ENCODE measurements around the gene PTK7.
"Not testable (repeated sequence)": the region's sequence is repeated elsewhere in the genome, so short reads cannot be mapped to it uniquely, and the experiment has no call there.

Gene PTK7

DNA sequence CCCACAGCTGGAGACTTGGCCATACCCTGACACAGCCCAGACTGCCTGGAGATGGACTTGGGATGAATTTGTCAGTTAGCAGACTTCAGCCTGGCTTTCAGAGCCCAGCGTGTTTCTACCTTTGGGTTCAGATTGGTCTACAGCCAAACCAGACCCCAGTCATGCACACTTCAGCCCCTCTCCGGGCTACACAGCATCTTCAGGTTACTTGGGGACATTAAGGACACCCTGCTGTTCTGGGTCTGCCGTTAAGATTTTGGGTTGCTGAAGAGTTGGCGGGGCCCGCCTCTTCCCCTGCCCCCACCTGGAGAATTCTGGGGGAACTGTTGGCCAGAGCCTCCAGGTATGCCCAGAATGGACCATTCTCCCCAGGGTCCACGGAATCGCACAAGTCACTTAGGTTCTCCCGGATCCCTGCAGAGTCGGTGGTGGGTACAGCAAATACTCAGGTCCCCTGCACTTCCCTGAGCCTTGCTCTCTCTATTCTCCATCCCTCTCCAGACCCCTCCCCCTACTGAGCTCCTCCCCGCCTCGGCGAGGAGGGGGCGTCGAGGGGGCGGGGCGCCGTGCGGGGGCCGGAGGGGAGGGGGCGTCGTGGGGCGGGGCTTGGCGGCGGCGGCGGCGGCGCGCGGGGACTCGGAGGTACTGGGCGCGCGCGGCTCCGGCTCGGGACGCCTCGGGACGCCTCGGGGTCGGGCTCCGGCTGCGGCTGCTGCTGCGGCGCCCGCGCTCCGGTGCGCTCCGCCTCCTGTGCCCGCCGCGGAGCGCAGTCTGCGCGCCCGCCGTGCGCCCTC lies at the start of gene PTK7:
TSS of gene PTK7 (plus strand) at position 645 of the 794 bp plus-strand sequence. CDS start 175 bp downstream, outside the sequence.
- DNase-seq = peak; percentile 34 to 48

DNA sequence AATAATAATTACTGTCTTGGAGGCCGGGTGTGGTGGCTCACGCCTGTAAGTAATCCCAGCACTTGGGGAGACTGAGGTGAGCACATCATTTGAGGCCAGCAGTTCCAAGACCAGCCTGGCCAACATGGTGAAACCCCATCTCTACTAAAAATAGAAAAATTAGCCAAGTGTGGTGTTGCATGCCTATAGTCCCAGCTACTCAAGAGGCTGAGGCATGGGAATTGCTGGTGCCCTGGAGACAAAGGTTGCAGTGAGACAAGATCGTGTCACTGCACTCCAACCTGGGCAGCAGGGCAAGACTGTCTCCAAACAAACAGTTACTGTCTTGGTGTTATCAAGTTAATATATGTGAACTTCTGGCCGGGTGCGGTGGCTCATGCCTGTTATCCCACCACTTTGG lies 49.7 kb upstream of the PTK7 start:
- DNase-seq = no peak

DNA sequence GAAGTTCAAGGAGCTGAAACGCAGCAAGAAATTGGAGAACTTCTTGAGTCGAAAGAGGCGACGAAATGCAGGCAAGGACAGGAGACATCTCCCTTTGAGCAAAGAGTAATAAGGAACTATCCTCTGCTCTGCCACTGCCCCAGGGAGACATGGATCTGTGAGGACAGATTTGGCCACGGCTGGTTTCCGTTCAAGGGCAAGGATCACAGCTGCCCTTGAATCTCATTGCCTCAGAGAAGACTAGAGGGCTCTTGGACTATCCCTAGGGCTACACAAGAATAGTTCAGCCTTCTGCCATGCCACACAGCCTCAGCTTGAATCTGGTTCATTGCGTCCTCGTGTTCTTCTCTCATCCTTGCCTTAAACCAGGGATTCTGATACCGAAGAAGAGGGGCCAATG lies 47.0 kb upstream of the PTK7 start:
- DNase-seq = no peak

DNA sequence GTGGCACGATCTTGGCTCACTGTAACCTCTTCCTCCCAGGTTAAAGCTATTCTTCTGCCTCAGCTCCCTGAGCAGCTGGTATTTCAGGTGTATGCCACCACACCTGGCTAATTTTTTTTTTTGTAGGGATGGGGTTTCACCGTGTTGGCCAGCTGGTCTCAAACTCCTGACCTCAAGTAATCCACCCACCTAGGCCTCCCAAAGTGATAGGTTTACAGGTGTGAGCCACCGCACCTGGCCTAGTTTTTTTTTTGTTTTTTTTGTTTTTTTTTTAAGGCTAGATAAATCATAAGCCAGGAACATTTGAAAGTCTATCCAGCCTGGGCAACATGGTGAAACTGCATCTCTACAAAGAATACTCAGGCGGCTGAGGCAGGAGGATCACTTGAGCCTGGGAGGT lies 43.8 kb upstream of the PTK7 start:
- DNase-seq = no peak

DNA sequence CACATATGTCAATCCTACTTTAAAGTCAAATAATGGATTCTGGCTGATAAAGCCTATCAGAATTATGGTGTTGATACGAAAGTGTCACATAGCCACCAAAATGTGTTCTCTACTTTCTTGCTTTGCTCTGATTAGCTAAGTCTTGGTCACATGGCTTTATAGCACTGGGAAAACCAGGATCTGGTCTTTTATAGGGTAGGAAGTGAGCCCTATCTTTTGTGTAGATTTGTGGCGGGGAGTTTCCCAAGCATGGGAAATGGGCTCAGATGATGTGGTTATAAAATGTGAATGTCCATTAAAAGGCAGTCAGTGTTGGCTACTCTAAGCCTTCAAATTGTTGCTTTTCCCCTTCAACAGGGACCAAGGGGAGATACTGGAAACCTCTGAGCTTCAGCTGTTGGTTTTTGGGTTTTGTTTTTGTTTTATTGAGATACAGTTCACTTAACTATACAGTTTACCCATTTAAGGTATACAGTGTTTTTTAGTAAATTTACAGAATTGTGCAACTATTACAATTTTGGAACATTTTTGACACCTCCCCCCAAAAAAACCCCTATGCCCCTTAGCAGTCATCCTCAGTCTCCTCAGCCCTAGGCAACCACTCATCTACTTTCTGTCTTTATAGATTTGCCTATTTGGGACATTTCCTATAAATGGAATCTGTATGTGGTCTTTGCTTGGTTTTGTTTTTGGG lies 42.5 kb upstream of the PTK7 start:
- DNase-seq = no peak

DNA sequence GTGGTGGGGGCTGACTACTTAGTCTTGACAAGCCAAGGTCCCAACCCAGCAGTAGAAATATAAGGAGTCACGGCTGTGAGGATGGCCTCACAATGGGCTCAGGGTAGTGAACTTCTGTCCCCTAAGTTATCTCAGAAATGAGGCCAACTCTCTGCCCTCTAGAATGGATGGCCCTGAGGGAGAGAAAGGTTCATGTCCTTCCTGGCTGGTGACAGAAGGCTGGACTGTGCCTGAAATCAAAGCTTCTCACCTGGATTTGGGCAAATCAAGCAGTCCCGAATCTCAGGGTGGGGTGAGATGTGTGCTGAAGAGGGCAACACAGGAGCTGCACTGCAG lies 42.0 kb upstream of the PTK7 start:
- no peak for DNase-seq

DNA sequence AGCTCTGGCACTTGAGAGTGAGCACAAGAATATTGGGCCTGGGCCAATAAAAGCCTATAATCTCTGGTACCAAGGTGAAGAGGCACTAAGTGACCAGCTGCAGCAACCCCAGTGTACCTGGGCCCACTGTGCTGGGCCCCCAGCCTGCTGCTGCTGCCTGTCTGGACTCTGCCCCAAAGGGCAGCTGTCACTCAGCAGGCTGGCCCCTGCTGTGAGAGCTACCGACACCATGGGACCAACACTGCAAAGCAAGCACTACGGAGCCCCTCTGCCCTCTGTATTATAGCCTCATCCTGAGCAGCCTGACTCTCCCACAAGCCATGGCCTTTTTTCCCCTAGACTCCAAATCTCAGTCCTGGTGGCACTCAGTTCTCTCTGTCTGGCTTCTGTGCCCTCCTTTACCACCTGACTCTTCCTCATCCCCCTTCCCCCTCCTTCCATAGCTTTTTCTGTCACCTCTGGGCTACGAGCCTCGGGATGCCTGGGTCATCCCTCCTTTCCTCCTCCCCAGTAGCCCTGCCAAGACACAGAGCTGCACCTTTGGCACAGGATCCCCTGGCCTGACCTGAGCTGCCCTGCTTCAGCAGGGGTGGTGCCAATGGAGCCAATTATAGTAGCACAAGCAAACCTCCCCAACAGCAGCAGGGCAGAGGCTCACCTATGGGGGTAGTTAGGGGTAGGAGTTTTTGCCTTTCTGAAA lies 40.5 kb upstream of the PTK7 start:
- no peak for DNase-seq

DNA sequence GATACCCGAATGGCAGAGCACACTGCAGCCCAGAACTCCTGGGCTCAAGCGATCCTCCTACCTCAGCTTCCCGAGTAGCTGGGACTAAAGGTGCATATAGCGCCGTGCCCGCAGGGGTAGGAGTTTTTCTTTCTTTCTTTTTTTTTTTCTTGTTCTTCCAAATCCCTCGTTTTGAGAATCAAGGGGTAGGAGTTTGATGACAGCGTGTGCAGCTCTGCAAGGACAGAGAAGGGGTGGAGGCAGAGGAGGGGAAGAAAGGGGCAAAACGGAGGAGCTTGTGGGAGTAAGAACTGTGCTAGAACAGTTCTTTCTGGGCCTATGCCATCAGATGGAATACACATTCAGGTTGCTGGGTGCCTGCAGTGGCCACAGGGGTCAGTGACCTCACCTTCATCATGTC lies 39.4 kb upstream of the PTK7 start:
- DNase-seq = no peak

DNA sequence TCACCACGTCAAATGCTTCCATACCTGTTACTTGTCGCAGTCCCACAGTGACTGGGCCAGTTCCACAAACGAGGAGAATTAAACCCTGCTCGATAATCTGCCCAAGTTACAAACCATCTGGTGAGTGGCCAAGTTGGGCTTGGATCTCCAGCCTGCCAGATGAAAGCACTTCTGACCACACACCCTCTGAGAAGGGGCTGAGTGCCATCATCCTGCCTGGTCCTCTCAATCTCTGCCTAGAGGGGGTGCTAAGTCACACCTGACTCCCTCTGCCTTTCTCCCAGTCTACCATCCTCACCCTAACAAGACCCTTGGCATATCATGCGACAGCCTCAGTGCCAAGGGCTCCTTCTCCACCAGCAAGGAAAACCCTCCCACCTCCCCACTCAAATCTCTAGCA lies 38.9 kb upstream of the PTK7 start:
- DNase-seq = no peak

DNA sequence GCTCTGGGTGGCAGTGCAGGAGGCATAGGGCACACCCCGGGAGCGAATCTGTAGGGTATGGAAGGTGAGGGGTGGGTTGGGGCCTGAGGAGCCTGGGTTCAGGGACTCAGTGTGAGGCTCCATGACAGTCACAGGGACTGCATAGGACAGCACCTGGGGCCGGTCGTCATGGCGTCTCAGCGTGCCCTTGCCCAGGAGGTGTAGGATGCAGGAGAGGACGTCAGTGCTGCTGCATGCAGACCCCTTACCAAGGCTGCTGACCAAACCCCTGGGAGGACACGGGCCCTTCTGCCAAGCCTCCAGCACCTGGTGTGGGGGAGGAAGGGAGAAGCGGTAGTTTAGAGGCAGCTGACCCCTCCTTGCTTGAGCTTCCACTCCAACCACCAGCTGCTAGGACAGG lies 38.4 kb upstream of the PTK7 start:
- DNase-seq = no peak

DNA sequence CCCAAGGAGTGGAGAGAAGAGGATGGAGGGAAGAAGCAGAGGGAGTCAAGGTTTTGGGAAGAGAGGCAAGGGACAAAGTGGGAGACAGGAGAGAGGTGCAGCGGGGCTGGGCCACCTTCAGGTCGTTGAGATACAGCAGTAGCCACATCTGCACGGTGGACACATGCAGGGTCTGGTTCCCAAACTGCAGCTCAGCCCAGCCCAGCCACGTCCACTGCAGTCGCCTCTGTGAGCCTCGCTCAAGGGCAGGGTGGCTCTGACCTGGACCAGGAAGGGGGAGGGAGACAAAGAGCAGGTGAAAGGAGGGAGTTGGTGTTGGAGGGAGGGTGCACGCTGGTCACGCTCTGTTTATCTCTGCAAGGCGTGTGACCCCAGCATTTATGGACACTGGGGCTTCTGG lies 37.4 kb upstream of the PTK7 start:
- DNase-seq = no peak

DNA sequence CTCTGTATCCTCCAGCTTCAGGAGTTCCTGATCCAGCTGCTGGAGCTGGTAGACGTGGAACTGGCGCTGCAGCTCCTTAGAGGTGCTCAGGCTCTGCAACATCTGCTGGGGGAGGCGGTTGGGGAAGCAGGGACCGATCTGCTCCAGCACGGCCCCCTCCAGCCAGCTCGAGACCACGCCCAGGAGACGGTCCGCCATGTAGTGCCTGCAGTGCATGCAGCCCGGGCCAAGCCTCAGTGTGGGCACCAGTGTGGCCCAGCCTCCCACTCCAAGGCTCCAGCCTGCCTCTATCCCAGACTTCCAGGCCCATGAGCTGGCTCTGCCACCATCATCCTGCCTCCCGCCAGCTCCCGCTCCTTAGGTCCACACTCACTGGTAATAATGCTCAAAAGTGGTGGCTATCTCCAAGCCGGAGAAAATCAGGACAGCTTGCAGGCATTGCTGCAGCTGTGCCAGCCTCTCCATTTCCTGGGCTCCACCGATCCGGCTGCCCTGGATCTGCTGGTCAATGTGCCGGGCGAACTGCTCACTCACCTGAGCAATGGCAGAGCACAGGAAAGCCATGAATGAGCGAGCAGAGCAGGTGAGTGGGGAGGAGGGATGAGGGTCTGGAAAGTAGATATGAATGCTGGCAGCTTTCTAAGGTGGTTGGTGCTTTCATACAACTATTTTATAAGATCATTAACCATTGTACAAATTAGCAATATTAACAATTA lies 35.4 kb upstream of the PTK7 start:
- DNase-seq = no peak

DNA sequence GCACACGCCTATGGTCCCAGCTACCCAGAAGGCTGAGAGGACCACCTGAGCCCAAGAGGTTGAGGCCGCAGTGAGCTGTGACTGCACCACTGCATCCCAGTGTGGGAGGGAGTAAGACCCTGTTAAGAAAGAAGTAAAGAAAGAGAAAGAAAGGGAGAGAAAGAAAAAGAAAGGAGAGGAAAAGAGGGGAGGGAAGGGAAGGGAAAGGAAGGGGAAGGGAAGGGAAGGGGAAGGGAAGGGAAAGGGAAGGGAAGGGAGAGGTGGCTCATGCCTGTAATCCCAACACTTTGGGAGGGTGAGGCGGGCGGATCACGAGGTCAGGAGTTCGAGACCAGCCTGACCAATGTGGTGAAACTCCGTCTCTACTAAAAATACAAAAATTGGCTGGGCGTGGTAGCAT lies 34.6 kb upstream of the PTK7 start:
- not testable (repeated sequence) for DNase-seq

DNA sequence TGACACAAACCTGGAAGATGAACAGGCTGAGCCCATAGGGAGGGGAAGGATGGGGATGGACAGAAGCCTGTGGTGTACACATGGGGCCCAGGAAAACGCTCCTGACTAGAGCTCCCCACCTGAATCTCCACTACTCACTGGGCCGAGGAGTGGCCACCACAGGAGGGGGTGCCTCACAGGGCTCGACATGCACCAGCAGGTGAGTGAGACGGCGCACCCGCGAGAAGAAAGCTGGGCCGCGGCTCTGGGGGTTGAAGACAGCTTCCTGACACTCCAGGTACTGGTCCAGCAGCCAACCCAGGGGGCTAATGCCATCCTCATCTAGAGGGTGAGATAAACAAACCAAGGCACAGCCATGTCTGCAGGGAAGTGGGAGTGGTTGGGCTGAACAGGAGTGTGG lies 32.8 kb upstream of the PTK7 start:
- no peak for DNase-seq

DNA sequence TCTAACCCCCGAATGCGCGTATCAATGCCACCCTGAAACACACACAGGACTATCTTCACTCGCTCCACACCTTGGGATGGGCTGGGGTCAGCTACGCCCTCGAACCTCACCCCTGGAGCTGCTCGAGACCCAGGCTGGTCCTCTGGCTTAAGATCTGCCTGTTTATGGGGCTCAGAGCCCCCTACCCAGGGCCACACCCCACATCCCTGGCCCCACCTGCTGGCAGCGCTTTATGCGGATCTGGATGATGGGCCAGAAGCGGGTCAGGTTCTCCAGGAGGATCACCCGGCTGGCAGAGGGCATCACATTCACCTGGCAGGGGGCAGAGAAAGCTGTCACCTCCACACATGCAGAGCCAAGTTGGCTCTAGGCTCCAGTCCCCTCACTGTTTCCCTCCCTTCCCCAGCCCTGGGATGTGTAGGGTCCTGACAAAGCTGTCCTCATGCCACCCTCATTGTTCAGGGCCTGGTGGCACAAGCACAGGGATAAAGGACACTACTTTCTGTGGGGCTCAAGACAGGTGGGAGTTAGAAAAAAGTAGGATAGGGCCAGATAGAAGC lies 30.7 kb upstream of the PTK7 start:
- DNase-seq = no peak

DNA sequence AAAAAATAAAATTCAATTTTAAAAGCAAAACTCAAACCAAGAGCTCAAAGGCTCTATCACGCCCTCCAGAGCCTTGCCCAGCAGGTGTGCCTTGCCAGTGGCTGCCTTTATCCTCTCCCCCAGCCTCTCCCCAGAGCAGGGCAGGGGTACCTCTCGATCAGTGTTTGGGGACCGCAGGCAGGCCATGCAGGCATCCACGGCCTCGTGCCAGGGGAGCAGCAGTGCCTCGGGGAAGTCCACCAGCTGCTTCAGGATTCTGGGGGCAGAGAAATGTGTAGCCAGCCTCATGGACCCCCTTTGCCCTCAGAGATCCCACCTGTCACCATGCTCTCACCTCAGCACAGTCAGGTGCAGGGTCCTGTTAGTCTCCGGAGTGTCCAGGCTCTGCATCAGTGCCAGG lies 28.1 kb upstream of the PTK7 start:
- DNase-seq = no peak

DNA sequence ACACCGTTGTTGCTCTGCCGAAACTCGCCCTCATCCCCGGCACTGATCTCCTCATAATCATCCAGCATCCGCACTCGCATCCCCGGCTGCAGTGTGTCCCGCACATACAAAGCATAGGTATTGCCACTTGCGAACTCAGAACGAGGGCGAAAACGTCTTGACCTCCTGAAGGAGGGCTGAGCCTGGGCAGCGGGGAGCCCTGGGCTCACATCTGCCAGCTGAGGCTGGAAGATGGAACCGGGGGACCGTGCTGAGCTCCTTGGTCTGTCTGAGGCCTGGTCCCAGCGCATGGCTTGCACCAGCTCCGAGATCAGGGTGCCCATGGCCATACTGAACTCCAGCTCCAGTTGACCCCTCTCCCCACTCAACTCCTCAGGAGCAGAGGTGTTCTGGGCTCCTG lies 25.1 kb upstream of the PTK7 start:
- DNase-seq = no peak

DNA sequence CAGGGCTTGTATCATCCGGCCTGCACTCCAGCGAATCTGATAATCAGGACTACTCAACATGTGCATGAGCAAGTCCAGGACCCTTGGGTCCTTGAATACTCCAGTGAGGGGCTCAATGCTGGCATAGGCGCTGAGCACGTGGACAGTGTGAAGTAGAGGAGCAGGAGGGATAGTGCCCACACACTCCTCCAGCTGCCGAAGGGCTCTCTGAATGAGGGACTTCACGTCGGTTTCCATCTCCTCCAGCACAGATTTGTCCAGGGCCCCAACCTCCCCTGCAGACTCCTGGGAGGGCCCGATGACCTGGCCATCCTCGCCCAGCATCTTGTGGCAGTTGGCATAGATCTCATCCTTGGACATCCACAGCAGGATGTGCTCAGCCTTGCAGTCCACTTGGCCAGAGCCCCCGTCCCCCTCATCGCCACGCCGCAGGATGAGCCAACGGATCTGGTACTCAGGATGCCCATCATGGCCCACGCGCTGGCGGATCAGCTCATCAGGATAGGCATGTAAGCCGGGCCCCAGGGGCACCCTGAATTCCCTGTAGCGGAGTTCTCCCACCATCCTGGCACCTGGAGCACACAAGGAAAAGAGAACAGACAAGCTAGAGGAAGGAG lies 23.8 kb upstream of the PTK7 start:
- DNase-seq = no peak

DNA sequence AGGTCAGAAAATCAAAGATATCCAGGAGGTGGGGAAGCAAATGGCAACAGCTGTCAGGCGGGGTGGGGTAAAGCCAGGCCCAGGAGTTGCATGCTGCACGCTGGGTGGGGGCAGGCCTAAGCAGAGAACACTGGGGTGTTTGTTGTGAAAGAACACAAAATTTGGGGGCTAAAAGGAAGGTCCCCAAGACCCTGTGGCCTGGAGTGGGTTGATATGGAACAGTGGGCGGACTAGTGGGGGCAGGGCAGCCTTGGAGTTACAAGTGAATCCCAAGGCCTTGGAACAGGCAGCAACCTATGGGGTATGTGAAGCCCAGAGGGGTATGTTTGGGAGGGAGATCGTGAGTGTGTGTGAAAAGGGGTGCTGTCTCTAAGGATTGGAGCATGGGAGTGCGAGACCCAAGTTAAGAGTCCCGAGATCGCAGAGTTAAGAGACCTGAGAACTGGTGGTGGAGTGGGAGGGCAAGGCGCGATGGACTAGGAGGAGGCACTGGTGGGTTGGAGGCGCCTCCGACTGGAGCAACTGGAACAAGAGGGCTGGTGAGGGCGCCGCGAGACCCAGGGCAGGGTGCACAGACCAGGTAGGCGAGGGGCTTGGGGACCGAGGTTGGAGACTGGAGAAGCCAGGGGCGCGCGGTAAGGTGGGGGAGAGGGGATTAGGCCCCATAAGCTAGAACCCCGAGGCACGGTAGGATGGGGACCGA lies 23.1 kb upstream of the PTK7 start:
- DNase-seq = peak; percentile 3 to 23

DNA sequence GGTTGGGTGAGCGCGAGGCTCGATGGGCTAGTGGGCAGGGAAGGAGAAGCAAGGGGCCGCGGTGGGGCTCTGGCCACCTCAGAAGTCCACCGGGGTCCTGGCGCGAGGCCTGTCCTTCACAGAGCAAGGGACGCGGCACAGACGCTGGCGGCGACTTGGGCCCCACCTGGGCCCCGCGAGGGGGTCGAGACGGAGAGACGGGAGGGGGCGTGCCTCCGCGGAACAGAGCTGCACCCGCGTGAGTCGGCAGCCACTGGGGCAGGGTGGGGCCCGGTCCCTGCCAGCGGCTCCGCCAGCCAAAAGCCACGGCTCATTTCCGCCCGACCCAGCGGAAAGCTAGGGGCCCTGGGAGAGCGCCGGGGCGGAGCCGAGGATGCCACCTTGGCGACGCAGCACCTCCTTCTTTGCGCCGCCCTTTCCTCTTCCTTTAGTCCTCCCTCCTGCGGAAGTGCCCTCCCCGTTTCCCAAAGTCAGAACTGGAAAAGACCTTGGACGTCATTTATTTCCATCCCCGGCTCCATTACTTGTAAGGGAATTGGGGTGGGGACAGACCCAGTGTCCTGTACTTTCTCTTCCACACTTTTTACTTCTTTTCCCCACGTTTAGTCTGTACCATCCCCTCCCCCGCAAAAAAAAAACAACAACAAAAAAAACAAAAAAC lies 22.4 kb upstream of the PTK7 start, which contains the start of gene CUL7:
TSS of gene CUL7 (minus strand) at position 307 of the 661 bp plus-strand sequence. CDS start 1,063 bp downstream, outside the sequence.
- DNase-seq = peak; percentile 85 to 88
